H9 (cell line): Measurements from ENCODE around the gene TNFRSF17. TPM values are rescaled to one million over a fixed set of nuclear protein-coding genes. Genes with fewer than 3 reads are reported as not detected.

Experiments
- DNase-seq: peaks from one replicate; pipeline ENCODE4 v3.0.0-alpha.2; 2017
- H2AFZ ChIP-seq: one replicate; pipeline ENCODE4 v1.6.1; 2013; ENCODE audit warnings: mild to moderate bottlenecking, low read length, control low read depth, moderate library complexity
- H2AK5ac ChIP-seq: 2 replicates; pipeline ENCODE4 v1.6.1; 2013; ENCODE audit warnings: low read length, control low read depth, mixed read lengths; ENCODE audit not compliant: insufficient read length
- H2BK120ac ChIP-seq: one replicate; pipeline ENCODE4 v1.6.1; 2013; ENCODE audit warnings: low read depth, mild to moderate bottlenecking, low read length, control low read depth, inconsistent platforms; ENCODE audit not compliant: poor library complexity, severe bottlenecking
- H2BK12ac ChIP-seq: 2 replicates; pipeline ENCODE4 v1.6.1; 2013; ENCODE audit warnings: low read length, control low read depth, mixed read lengths, low read depth; ENCODE audit not compliant: insufficient read length
- H2BK15ac ChIP-seq: 2 replicates; pipeline ENCODE4 v1.6.1; 2013; ENCODE audit warnings: low read depth, low read length, control low read depth
- H2BK20ac ChIP-seq: one replicate; pipeline ENCODE4 v1.6.1; 2013; ENCODE audit warnings: low read depth, mild to moderate bottlenecking, low read length, control low read depth, inconsistent platforms; ENCODE audit not compliant: poor library complexity, severe bottlenecking
- H2BK5ac ChIP-seq: 2 replicates; pipeline ENCODE4 v1.6.1; 2013; ENCODE audit warnings: low read length, control low read depth, mixed read lengths; ENCODE audit not compliant: insufficient read length
- H3K14ac ChIP-seq: 2 replicates; pipeline ENCODE4 v1.6.1; 2013; ENCODE audit warnings: low read length, control low read depth; ENCODE audit not compliant: insufficient read depth
- H3K18ac ChIP-seq: 2 replicates; pipeline ENCODE4 v1.6.1; 2013; ENCODE audit warnings: low read depth, mild to moderate bottlenecking, mixed read lengths, low read length, control low read depth; ENCODE audit not compliant: insufficient read length
- H3K23ac ChIP-seq: 2 replicates; pipeline ENCODE4 v1.6.1; 2013; ENCODE audit warnings: low read length, control low read depth, mixed read lengths, low read depth; ENCODE audit not compliant: insufficient read length
- H3K23me2 ChIP-seq: 2 replicates; pipeline ENCODE4 v1.6.1; 2013; ENCODE audit warnings: low read depth, mild to moderate bottlenecking, mixed read lengths, low read length, control low read depth; ENCODE audit not compliant: insufficient read length, poor library complexity, severe bottlenecking
- H3K27ac ChIP-seq: 2 replicates; pipeline ENCODE4 v1.5.1; 2013; ENCODE audit warnings: low read length, control low read depth, mixed read lengths, low read depth; ENCODE audit not compliant: insufficient read length
- H3K27me3 ChIP-seq: 2 replicates; pipeline ENCODE4 v1.6.1; 2013; ENCODE audit warnings: low read length, control low read depth, inconsistent platforms; ENCODE audit not compliant: insufficient read depth
- H3K4ac ChIP-seq: 2 replicates; pipeline ENCODE4 v1.6.1; 2013; ENCODE audit warnings: low read depth, mild to moderate bottlenecking, control low read depth, inconsistent platforms, low read length, moderate library complexity
- H3K4me1 ChIP-seq: 2 replicates; pipeline ENCODE4 v1.6.1; 2013; ENCODE audit warnings: low read length, control low read depth, inconsistent platforms; ENCODE audit not compliant: insufficient read depth
- H3K4me2 ChIP-seq: 2 replicates; pipeline ENCODE4 v1.6.1; 2013; ENCODE audit warnings: low read length, control low read depth, mixed read lengths; ENCODE audit not compliant: insufficient read length, insufficient read depth
- H3K56ac ChIP-seq: 2 replicates; pipeline ENCODE4 v1.6.1; 2013; ENCODE audit warnings: low read depth, mild to moderate bottlenecking, mixed read lengths, low read length, control low read depth; ENCODE audit not compliant: insufficient read length
- H3K79me1 ChIP-seq: 2 replicates; pipeline ENCODE4 v1.6.1; 2013; ENCODE audit warnings: low read depth, mild to moderate bottlenecking, moderate library complexity, low read length, control low read depth, inconsistent platforms; ENCODE audit not compliant: insufficient read depth, poor library complexity, severe bottlenecking
- H3K79me2 ChIP-seq: 2 replicates; pipeline ENCODE4 v1.6.1; 2013; ENCODE audit warnings: low read length, control low read depth, inconsistent platforms; ENCODE audit not compliant: insufficient read depth
- H3K9ac ChIP-seq: 2 replicates; pipeline ENCODE4 v1.6.1; 2013; ENCODE audit warnings: low read length, control low read depth, mixed read lengths; ENCODE audit not compliant: insufficient read length; ENCODE audit errors: extremely low read depth
- H3K9me3 ChIP-seq: one replicate; pipeline ENCODE4 v1.6.1; 2013; ENCODE audit warnings: low read depth, low read length, inconsistent platforms; ENCODE audit not compliant: control insufficient read depth
- H3T11ph ChIP-seq: one replicate; pipeline ENCODE4 v1.6.1; 2013; ENCODE audit warnings: mild to moderate bottlenecking, low read length, control low read depth, inconsistent platforms
- H4K20me1 ChIP-seq: one replicate; pipeline ENCODE4 v1.6.1; 2013; ENCODE audit not compliant: control insufficient read depth, insufficient read length, insufficient read depth
- H4K5ac ChIP-seq: 2 replicates; pipeline ENCODE4 v1.6.1; 2013; ENCODE audit warnings: low read depth, mild to moderate bottlenecking, mixed read lengths, low read length, control low read depth; ENCODE audit not compliant: insufficient read length
- H4K8ac ChIP-seq: replicated peaks from 2 replicates; pipeline ENCODE4 v1.6.1; 2013; ENCODE audit warnings: low read length, control low read depth, mixed read lengths, low read depth; ENCODE audit not compliant: insufficient read length
- H4K91ac ChIP-seq: 2 replicates; pipeline ENCODE4 v1.6.1; 2013; ENCODE audit warnings: low read depth, mild to moderate bottlenecking, moderate library complexity, mixed read lengths, low read length, control low read depth; ENCODE audit not compliant: insufficient read length
- H3K27ac Mint-ChIP-seq, 3 experiments: 2 replicates in 2 of 3; 3 replicates in 1 of 3; pipeline ENCODE4 v1.8.0; 2020 to 2021; ENCODE audit warnings: mixed read lengths in 3 of 3, mild to moderate bottlenecking in 1 of 3, moderate library complexity in 1 of 3
- H3K27me3 Mint-ChIP-seq: 2 replicates; pipeline ENCODE4 v1.8.0; 2021; ENCODE audit warnings: low read depth, mild to moderate bottlenecking, moderate library complexity, mixed read lengths
- H3K36me3 Mint-ChIP-seq, 3 experiments: 2 replicates in 2 of 3; 3 replicates in 1 of 3; pipeline ENCODE4 v1.8.0; 2020 to 2021; ENCODE audit warnings: low read depth in 3 of 3, mixed read lengths in 3 of 3; ENCODE audit not compliant: insufficient read depth in 1 of 3
- H3K4me1 Mint-ChIP-seq, 2 experiments: 2 replicates each; pipeline ENCODE4 v1.8.0; 2020; ENCODE audit warnings: mixed read lengths in 2 of 2
- H3K4me3 Mint-ChIP-seq, 2 experiments: 2 replicates in 1 of 2; 3 replicates in 1 of 2; pipeline ENCODE4 v1.8.0; 2020 to 2021; ENCODE audit warnings: mild to moderate bottlenecking in 2 of 2, mixed read lengths in 2 of 2, moderate library complexity in 1 of 2
- H3K9me3 Mint-ChIP-seq, 2 experiments: 2 replicates in 1 of 2; 3 replicates in 1 of 2; pipeline ENCODE4 v1.8.0; 2020; ENCODE audit warnings: mild to moderate bottlenecking in 2 of 2, mixed read lengths in 2 of 2, moderate library complexity in 1 of 2
- WGBS: extraction: QIAGEN DNeasy Blood & Tissue Kit; methylation state at CpG from one replicate; pipeline ENCODE4 v1.1.7; 2013; ENCODE audit warnings: missing lambda C conversion rate, low lambda C conversion rate, mixed read lengths; ENCODE audit not compliant: insufficient read length; ENCODE audit errors: extremely low coverage; 5-methylcytosine and 5-hydroxymethylcytosine counted together
- total RNA-seq: library from RNA; stranded (reverse); gene quantifications from 2 replicates; pipeline ENCODE4 v1.2.1, GENCODE V29; 2021
- TF ChIP-seq, protein P1 (sequence below): fragments of 200-600 bp; sonication (generic); conservative IDR thresholded peaks from 3 replicates; pipeline ENCODE4 v1.8.0; 2021; ENCODE audit warnings: antibody characterized with exemption, mild to moderate bottlenecking

Gene TNFRSF17
- total RNA-seq, 1 experiment from 2014 or later: not detected

DNA sequence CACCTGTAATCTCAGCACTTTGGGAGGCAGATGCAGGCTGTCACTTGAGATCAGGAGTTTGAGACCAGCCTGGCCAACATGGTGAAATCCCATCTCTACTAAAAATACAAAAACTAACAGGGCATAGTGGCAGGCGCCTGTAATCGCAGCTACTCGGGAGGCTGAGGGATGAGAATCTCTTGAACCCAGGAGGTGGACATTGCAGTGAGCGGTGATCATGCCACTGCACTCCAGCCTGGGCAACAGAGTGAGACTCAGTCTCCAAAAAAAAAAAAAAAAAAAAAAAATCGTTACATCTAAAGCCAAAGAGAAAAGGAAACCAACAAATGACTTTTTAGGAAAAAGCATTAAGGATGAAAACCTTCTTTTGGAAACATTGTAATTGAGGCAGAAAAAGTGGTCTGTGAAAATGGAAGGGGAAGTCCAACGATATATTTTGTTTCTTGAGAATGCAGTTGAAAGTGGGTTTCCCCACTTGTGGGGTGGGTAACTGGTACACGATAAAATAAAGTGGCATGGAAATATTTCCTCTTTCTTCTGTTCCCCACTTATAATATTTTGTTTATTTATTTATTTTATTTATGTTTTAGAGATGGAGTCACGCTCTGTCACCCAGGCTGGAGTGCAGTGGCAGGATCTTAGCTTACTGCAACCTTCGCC, 14.1 kb downstream of the TNFRSF17 start:
- no peak for DNase-seq
- no peak overlapping the region; a peak in 1 of 7 replicates for H3K27ac Mint-ChIP-seq

More for the DNA sequence above, 14.1 kb downstream of the TNFRSF17 start:
- Histone ChIP-seq H3K14ac (no peak overlapping the region), H3K56ac (no peak overlapping the region), H4K20me1 (no peaks in the 10 kb centered on the region), H4K8ac (no peak overlapping the region), H3K9me3 (no peaks in the 10 kb centered on the region), H3K23me2 (peaks cover 5% of the 10 kb centered on the region), H2BK5ac (no peak overlapping the region), H3K79me2 (no peaks in the 10 kb centered on the region; the same call in 1 of the 2 replicates), H2AFZ (no peak overlapping the region), H3T11ph (no peak overlapping the region), H3K4ac (no peak overlapping the region), H3K79me1 (no peaks in the 10 kb centered on the region), H3K9ac (no peak overlapping the region), H2AK5ac (no peak overlapping the region), H2BK120ac (no peak overlapping the region), H3K27me3 (no peaks in the 10 kb centered on the region), H4K5ac (no peak overlapping the region), H3K4me1 (peaks cover 3% of the 10 kb centered on the region; the same call in 1 of the 2 replicates), H3K27ac (no peak overlapping the region), H3K18ac (no peak overlapping the region), H2BK15ac (no peak overlapping the region), H2BK12ac (no peak overlapping the region), H2BK20ac (no peak overlapping the region), H3K23ac (no peak overlapping the region), H4K91ac (no peak overlapping the region), H3K4me2 (no peak overlapping the region)
- no peaks in the 10 kb centered on the region; the same call in 1 of the 2 replicates for H3K27me3 Mint-ChIP-seq
- no CpG with 5 or more reads among the region's 9 CpGs for whole genome bisulfite sequencing
- peaks cover 0 to 4% (median 3%) of the 10 kb centered on the region in 3 experiments; a peak in 3 of 7 replicates for H3K36me3 Mint-ChIP-seq
- peaks cover 2 to 5% of the 10 kb centered on the region in 2 experiments; a peak in 2 of 5 replicates for H3K9me3 Mint-ChIP-seq
- TF ChIP-seq, protein P1, sequence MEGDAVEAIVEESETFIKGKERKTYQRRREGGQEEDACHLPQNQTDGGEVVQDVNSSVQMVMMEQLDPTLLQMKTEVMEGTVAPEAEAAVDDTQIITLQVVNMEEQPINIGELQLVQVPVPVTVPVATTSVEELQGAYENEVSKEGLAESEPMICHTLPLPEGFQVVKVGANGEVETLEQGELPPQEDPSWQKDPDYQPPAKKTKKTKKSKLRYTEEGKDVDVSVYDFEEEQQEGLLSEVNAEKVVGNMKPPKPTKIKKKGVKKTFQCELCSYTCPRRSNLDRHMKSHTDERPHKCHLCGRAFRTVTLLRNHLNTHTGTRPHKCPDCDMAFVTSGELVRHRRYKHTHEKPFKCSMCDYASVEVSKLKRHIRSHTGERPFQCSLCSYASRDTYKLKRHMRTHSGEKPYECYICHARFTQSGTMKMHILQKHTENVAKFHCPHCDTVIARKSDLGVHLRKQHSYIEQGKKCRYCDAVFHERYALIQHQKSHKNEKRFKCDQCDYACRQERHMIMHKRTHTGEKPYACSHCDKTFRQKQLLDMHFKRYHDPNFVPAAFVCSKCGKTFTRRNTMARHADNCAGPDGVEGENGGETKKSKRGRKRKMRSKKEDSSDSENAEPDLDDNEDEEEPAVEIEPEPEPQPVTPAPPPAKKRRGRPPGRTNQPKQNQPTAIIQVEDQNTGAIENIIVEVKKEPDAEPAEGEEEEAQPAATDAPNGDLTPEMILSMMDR: peak; percentile 20; the same call in 1 of the 3 replicates
- peaks cover 20% of the 10 kb centered on the region in 2 experiments for H3K4me1 Mint-ChIP-seq
- H3K4me3 Mint-ChIP-seq: no peak overlapping the region
